Measurements from ENCODE around the gene NT5M.

DNA sequence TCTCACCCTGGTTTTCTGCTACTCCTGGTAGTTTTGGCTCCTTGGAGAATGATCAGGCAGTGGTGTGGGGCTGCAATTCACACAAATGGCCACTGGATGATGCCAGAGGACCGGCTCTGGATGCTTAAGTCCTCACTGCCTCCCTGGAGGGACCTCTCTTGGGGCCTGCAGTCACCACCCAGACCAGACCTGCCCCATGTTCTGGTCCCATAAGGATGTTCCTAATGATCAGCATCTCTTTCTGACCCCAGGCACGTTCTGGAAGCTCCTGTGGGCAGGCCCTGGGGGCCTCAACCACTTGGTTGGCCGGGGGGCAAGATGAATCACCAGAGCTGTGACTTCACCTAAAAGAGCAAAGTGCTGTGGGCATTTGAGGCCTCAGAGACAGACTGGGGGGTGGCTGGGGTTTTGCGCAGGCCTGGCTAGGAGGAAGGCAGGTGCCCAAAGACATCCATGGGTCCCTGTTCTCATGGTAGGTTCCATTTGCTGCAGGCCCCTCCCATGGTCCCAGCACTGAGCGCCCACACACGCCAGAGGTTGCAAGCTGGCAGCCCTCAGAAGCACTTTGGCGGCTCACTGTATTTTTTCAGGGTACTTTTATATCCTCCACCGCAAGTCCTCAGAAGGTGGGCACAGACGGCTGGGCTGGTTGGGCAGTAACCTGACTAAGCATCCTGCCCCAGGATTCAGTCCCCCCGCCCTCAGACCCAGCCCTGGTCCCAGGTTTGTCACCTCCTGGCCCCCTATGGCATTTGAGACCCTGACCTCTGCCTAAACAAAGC is 53.2 kb downstream of the NT5M start:
- TF ChIP-seq POLR2A (IDR thresholded peaks at IDR 0.05; ENCODE audit: low read depth, low read length) (no peak), POLR2AphosphoS5 (IDR thresholded peaks at IDR 0.05; ENCODE audit: low read depth, low read length) (no peak)
